Heart left ventricle (tissue), 13 donors: ENCODE measurements around the gene BLOC1S6.

ENCODE experiments used
- POLR2A ChIP-seq, 2 donors: fragments of 450-650 bp; IDR thresholded peaks; one replicate each; pipeline ENCODE4 v1.6.1; 2017; ENCODE audit warnings: antibody characterized with exemption in 2 of 2, mild to moderate bottlenecking in 2 of 2, moderate library complexity in 2 of 2
- TF ChIP-seq, protein P1 (sequence below), 12 donors: fragments of 200-600 bp; sonication (generic) in 4 of 12; IDR thresholded peaks; one replicate each; pipeline versions ENCODE4 v1.5.0 to v1.8.0; 2018 to 2022; ENCODE audit warnings: antibody characterized with exemption in 12 of 12, mild to moderate bottlenecking in 5 of 12
- donor health status: ischemic (EF 13 %, LVEDD 7.1; RV severe dilation, severe dysfunction).
- donor health status: DM: no; HTN: yes; CAD: no.
- donor health status: DM: no; HTN: no; CAD: no.
- donor health status: ischemic (EF 25% LVEDD 6.9; RV normal size, moderate dysfunction).
- donor health status: ischemic (EF 25% LVEDD 5.7; RV mildly dilated, moderate dysfunction).
- donor health status: ischemic (EF 35%, LVEDD 5.7; RV mildly dilated, moderate dysfunction).
- donor health status: nonischemic (EF 11% LVEDD 7.7; RV severe dilation, severe dysfunction).
- donor health status: DM: yes; HTN: yes; CAD: no.
- donor health status: PGD.
- donor health status: ischemic (EF 29% LVEDD 5.4; RV normal size, mild dysfunction).
- donor health status: nonischemic (EF 23%, LVEDD 6.1; RV moderate dilation, normal function).

DNA sequence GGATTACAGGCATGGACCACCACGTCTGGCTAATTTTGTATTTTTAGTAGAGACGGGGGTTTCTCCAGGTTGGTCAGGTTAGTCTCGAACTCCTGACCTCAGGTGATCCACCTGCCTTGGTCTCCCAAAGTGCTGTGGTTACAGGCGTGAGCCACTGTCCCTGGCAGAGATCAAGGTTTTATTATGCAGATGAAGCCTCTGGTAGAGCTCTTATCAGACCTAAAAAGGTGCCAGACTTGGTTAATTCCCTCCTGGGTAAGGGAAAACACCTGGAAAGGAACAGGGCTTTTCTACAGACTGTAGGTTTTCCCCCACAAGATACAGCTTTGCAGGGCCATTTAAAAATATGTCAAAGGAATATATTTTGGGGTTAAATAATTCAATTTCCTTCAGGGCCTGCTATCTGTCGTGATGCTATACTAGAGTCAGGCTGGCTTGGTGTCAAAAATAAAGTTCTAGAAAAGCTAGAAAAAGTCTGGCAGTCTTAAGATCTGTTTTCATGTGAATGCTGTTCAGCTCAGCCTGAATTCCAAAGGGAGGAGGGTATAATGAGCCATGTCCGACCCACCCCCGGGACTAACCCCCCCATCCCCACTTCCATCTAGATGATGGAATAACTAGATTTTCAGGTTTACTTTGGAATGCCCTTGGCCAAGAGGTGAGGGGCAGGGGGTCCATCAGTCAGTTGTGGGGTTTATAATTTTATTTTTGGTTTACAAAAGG, 1.9 kb upstream of the BLOC1S6 start:
- TF ChIP-seq, protein P1, sequence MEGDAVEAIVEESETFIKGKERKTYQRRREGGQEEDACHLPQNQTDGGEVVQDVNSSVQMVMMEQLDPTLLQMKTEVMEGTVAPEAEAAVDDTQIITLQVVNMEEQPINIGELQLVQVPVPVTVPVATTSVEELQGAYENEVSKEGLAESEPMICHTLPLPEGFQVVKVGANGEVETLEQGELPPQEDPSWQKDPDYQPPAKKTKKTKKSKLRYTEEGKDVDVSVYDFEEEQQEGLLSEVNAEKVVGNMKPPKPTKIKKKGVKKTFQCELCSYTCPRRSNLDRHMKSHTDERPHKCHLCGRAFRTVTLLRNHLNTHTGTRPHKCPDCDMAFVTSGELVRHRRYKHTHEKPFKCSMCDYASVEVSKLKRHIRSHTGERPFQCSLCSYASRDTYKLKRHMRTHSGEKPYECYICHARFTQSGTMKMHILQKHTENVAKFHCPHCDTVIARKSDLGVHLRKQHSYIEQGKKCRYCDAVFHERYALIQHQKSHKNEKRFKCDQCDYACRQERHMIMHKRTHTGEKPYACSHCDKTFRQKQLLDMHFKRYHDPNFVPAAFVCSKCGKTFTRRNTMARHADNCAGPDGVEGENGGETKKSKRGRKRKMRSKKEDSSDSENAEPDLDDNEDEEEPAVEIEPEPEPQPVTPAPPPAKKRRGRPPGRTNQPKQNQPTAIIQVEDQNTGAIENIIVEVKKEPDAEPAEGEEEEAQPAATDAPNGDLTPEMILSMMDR (IDR thresholded peaks at IDR 0.05), result no peak
- TF ChIP-seq POLR2A (IDR thresholded peaks at IDR 0.05), result no peak
